Endothelial cell of umbilical vein (primary cell): ENCODE measurements around the gene SUPT20HL1.

Source experiments
- CTCF ChIP-seq, 2 donors: IDR thresholded peaks; 1 replicate in 1 of 2; 2 replicates in 1 of 2; pipeline ENCODE4 v1.5.1; 2011; ENCODE audit warnings: low read length in 2 of 2, mild to moderate bottlenecking in 2 of 2, moderate library complexity in 2 of 2, control low read depth in 1 of 2, inconsistent platforms in 1 of 2, low read depth in 1 of 2; ENCODE audit not compliant: insufficient read depth in 1 of 2; ENCODE audit errors: extremely low read depth in 1 of 2
- GATA2 ChIP-seq: IDR thresholded peaks from 2 replicates; pipeline ENCODE4 v1.7.0; 2011; ENCODE audit warnings: low read depth, mild to moderate bottlenecking, moderate library complexity, mixed read lengths, low read length; ENCODE audit not compliant: insufficient read length, insufficient read depth
- MAX ChIP-seq: IDR thresholded peaks from 2 replicates; pipeline ENCODE4 v1.6.1; 2011; ENCODE audit not compliant: insufficient read depth, insufficient read length
- POLR2A ChIP-seq: IDR thresholded peaks from 2 replicates; pipeline ENCODE4 v1.6.1; 2012; ENCODE audit warnings: low read depth, mild to moderate bottlenecking, control low read depth, low read length
- POLR2AphosphoS5 ChIP-seq: IDR thresholded peaks from 2 replicates; pipeline ENCODE4 v1.6.1; 2012; ENCODE audit warnings: low read depth, mild to moderate bottlenecking, control low read depth, low read length, moderate library complexity; ENCODE audit not compliant: insufficient read depth

GRCh38 chrX:24392709-24393108 lies 32.3 kb downstream of the SUPT20HL1 start:
- TF ChIP-seq POLR2AphosphoS5 = no peak
- TF ChIP-seq POLR2A = no peak
- TF ChIP-seq MAX = no peak
- TF ChIP-seq CTCF (IDR thresholded peaks at IDR 0.05; ENCODE audit: extremely low read depth in 1 of 2, insufficient read depth in 1 of 2, low read depth in 1 of 2, low read length in 2 of 2) = no peak
- TF ChIP-seq GATA2 = no peak
